ENCODE results near the gene ANO2.
A peak's percentile ranks its signal among the peaks of the same experiment; 100 is the strongest.

The ANO2 gene

DNA sequence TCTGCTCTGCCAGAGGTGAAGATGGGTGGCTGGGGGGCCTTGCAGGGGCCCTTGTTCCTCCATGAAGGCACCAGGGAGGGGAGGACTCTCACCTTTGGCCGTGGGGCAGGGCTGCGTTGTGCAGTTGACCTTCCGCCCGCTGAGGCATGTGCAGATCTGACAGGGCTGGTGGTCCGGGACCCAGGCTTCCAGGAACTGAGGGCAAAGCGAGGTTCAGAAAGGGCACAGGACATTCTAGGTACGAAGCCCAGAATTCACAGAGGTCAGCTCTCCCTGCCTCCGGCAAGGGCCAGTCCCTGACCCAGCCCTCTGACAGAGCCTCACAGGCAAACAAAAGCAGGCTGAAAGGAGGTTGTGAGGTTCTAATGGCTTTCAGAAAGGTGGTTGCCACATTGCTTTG is 40.4 kb upstream of the ANO2 start:
- no peaks in the 10 kb centered on the region for H3K9me3 Mint-ChIP-seq
- H3K27ac Mint-ChIP-seq = no peak overlapping the region
- no peak overlapping the region for H3K4me3 Mint-ChIP-seq
- H3K4me1 Mint-ChIP-seq = peaks cover 28% of the 10 kb centered on the region
- H3K27me3 Mint-ChIP-seq (ENCODE audit: low read depth, poor library complexity) = peaks cover 18% of the 10 kb centered on the region
- TF ChIP-seq, protein P1, sequence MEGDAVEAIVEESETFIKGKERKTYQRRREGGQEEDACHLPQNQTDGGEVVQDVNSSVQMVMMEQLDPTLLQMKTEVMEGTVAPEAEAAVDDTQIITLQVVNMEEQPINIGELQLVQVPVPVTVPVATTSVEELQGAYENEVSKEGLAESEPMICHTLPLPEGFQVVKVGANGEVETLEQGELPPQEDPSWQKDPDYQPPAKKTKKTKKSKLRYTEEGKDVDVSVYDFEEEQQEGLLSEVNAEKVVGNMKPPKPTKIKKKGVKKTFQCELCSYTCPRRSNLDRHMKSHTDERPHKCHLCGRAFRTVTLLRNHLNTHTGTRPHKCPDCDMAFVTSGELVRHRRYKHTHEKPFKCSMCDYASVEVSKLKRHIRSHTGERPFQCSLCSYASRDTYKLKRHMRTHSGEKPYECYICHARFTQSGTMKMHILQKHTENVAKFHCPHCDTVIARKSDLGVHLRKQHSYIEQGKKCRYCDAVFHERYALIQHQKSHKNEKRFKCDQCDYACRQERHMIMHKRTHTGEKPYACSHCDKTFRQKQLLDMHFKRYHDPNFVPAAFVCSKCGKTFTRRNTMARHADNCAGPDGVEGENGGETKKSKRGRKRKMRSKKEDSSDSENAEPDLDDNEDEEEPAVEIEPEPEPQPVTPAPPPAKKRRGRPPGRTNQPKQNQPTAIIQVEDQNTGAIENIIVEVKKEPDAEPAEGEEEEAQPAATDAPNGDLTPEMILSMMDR (IDR thresholded peaks at IDR 0.05) = no peak
- no peak for DNase-seq
- no peaks in the 10 kb centered on the region for H3K36me3 Mint-ChIP-seq (ENCODE audit: low read depth)

DNA sequence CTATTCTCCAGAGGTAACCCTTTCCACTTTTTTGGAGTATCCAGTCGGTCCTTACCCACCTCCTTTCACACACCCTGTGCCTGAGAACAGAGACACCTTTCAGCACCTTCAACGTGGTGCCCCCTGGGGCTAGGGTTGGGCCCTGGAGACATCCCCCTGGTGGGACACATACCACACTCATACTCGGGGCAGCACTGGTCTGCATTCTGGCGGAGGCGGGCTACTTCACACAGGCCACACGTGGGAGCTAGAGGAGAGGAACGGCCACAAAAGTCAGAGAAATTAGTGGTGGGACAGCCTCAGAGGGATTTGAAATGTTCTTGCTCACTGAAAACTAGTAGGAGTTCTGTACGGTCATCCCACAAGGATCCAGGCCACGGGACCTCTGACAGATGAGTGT is 39.8 kb upstream of the ANO2 start:
- TF ChIP-seq, protein P1 (IDR thresholded peaks at IDR 0.05) = no peak
- DNase-seq = no peak
- H3K4me3 Mint-ChIP-seq = no peak overlapping the region

DNA sequence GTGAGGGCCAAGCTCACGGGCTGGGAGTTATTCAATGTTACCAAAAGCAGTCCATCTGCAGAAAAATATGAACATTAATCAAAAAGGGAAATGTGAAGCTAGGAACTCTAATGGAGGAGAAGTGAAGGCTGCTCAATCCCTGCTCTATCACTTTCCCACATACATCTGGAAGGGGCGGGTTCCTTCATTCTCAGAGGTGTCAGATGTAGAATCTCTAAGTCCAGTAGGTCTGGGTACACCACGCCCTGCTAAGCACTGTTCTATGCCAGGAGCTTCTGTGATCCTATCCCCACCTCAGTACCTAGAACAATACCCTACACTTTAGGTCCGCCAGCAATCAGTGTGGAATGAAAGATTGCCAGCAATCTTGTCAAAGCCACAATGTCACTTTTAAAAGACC is 37.0 kb upstream of the ANO2 start:
- Mint-ChIP-seq H3K27me3 (ENCODE audit: low read depth, poor library complexity) (peaks cover 17% of the 10 kb centered on the region), H3K36me3 (ENCODE audit: low read depth) (no peaks in the 10 kb centered on the region), H3K9me3 (no peaks in the 10 kb centered on the region), H3K4me3 (no peak overlapping the region), H3K4me1 (peaks cover 6% of the 10 kb centered on the region), H3K27ac (peak overlapping the region; percentile 8)
- TF ChIP-seq, protein P1 (IDR thresholded peaks at IDR 0.05) = no peak
- DNase-seq = no peak

More for the DNA sequence above, 39.8 kb upstream of the ANO2 start:
- Mint-ChIP-seq H3K27me3 (ENCODE audit: low read depth, poor library complexity) (peaks cover 21% of the 10 kb centered on the region), H3K36me3 (ENCODE audit: low read depth) (no peaks in the 10 kb centered on the region), H3K4me1 (peaks cover 25% of the 10 kb centered on the region), H3K27ac (no peak overlapping the region), H3K9me3 (no peaks in the 10 kb centered on the region)

- H3K27ac Mint-ChIP-seq = no peak overlapping the region
- H3K4me3 Mint-ChIP-seq = no peak overlapping the region
Observed at GRCh38 chr12:5977556-5977955, 32.5 kb upstream of the ANO2 start.

GRCh38 chr12:5976711-5977110 is 31.7 kb upstream of the ANO2 start:
- Mint-ChIP-seq H3K9me3 (no peaks in the 10 kb centered on the region), H3K27ac (no peak overlapping the region), H3K4me1 (no peaks in the 10 kb centered on the region), H3K4me3 (no peak overlapping the region), H3K27me3 (ENCODE audit: low read depth, poor library complexity) (peaks cover 20% of the 10 kb centered on the region), H3K36me3 (ENCODE audit: low read depth) (no peaks in the 10 kb centered on the region)
- no peak for DNase-seq
- TF ChIP-seq, protein P1 (IDR thresholded peaks at IDR 0.05) = no peak

More at GRCh38 chr12:5977556-5977955, 32.5 kb upstream of the ANO2 start:
- no peaks in the 10 kb centered on the region for H3K4me1 Mint-ChIP-seq
- H3K36me3 Mint-ChIP-seq (ENCODE audit: low read depth) = no peaks in the 10 kb centered on the region
- H3K9me3 Mint-ChIP-seq = no peaks in the 10 kb centered on the region
- peaks cover 20% of the 10 kb centered on the region for H3K27me3 Mint-ChIP-seq (ENCODE audit: low read depth, poor library complexity)
- TF ChIP-seq, protein P1 (IDR thresholded peaks at IDR 0.05) = no peak
- DNase-seq = no peak

DNA sequence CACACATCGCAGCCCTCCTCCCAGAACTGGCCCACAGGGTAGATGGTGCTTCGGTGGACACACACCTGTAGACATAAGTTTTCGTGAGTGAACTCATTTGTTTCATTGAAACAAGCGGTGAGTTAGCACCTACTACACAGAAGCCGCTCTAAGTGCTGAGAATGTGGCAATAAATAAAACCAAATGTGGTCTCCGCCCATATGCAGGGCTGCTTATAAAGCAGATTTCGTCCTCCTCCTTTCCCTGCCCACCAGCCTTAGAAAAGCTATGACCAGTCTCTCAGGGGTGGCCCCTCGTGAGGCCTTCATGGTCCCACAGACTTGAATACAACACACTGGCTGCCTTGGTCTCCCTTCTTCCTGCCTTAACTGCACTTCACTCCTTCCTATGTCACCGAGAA is 31.1 kb upstream of the ANO2 start:
- H3K4me3 Mint-ChIP-seq = no peak overlapping the region
- H3K9me3 Mint-ChIP-seq = no peaks in the 10 kb centered on the region
- peaks cover 23% of the 10 kb centered on the region for H3K27me3 Mint-ChIP-seq (ENCODE audit: low read depth, poor library complexity)
- TF ChIP-seq, protein P1 (IDR thresholded peaks at IDR 0.05) = no peak
- H3K27ac Mint-ChIP-seq = no peak overlapping the region
- H3K4me1 Mint-ChIP-seq = no peaks in the 10 kb centered on the region
- no peak for DNase-seq
- H3K36me3 Mint-ChIP-seq (ENCODE audit: low read depth) = no peaks in the 10 kb centered on the region
